Keratinocyte (primary cell): ENCODE measurements around the gene FMNL2.

Experiments
- EZH2 ChIP-seq: IDR thresholded peaks from one replicate; pipeline ENCODE4 v1.6.1; 2012; ENCODE audit warnings: inconsistent platforms, mild to moderate bottlenecking, low read length, moderate library complexity
- TF ChIP-seq, protein P1 (sequence below), 3 experiments: IDR thresholded peaks in 1 of 3; conservative IDR thresholded peaks in 1 of 3; optimal IDR thresholded peaks in 1 of 3; 2 replicates in 2 of 3; 3 replicates in 1 of 3; pipeline versions ENCODE3 to v1.5.1; 2011; ENCODE audit warnings: low read length in 3 of 3, mild to moderate bottlenecking in 3 of 3, moderate library complexity in 2 of 3, control low read depth in 1 of 3, inconsistent platforms in 1 of 3; ENCODE audit not compliant: insufficient read depth in 2 of 3; ENCODE audit errors: extremely low read depth in 1 of 3

DNA sequence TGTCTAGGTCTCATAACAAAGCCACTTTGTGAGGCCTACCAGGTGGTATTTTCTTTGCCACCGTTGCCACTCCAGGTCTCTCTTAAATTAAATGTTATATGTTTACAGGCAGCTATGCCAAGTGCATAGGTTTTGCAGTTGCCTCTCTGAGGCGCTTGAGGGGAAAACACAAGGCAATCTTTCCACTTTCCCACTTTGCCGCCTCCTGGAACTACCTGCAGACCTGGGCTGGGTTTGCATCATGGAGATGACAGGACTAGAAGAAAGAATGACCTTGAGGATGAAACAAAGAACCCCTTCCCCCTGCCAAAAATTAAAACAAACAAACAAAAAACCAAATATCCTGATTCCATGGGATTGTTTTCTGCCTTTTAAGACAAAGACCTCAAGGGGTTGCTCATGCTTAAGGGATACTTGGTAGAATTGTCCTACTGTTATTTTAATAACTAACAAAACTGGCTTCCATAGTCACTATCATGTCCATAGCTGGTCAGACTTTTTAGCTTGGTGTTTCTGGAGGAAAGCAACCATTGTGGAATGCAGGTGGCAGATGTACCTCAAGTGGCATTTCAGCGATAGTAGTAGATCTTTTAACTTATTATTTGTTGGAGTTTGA, 222.4 kb downstream of the FMNL2 start:
- TF ChIP-seq, protein P1, sequence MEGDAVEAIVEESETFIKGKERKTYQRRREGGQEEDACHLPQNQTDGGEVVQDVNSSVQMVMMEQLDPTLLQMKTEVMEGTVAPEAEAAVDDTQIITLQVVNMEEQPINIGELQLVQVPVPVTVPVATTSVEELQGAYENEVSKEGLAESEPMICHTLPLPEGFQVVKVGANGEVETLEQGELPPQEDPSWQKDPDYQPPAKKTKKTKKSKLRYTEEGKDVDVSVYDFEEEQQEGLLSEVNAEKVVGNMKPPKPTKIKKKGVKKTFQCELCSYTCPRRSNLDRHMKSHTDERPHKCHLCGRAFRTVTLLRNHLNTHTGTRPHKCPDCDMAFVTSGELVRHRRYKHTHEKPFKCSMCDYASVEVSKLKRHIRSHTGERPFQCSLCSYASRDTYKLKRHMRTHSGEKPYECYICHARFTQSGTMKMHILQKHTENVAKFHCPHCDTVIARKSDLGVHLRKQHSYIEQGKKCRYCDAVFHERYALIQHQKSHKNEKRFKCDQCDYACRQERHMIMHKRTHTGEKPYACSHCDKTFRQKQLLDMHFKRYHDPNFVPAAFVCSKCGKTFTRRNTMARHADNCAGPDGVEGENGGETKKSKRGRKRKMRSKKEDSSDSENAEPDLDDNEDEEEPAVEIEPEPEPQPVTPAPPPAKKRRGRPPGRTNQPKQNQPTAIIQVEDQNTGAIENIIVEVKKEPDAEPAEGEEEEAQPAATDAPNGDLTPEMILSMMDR (optimal IDR thresholded peaks at IDR 0.05 in 1 of 3, IDR thresholded peaks at IDR 0.05 in 1 of 3, conservative IDR thresholded peaks at IDR 0.05 in 1 of 3; ENCODE audit: extremely low read depth in 1 of 3, insufficient read depth in 2 of 3, low read length in 3 of 3), result no peak
- TF ChIP-seq EZH2, result no peak
